ENCODE measurements around the gene ABCC6. TPM values are rescaled to one million over a fixed set of nuclear protein-coding genes. Genes with fewer than 3 reads are reported as not detected.

The ABCC6 gene
- total RNA-seq, 1 experiment from 2014 or later, result 2.7 TPM

DNA sequence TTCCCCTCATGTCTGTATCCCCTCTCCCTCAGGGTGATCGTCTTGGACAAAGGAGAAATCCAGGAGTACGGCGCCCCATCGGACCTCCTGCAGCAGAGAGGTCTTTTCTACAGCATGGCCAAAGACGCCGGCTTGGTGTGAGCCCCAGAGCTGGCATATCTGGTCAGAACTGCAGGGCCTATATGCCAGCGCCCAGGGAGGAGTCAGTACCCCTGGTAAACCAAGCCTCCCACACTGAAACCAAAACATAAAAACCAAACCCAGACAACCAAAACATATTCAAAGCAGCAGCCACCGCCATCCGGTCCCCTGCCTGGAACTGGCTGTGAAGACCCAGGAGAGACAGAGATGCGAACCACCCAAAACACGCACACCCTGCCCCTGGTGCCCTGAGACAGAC lies 82.2 kb downstream of the ABCC6 start (continued):
- no peak for TF ChIP-seq POLR2AphosphoS5 (IDR thresholded peaks at IDR 0.05; ENCODE audit: low read depth, low read length)
- TF ChIP-seq, protein P1, sequence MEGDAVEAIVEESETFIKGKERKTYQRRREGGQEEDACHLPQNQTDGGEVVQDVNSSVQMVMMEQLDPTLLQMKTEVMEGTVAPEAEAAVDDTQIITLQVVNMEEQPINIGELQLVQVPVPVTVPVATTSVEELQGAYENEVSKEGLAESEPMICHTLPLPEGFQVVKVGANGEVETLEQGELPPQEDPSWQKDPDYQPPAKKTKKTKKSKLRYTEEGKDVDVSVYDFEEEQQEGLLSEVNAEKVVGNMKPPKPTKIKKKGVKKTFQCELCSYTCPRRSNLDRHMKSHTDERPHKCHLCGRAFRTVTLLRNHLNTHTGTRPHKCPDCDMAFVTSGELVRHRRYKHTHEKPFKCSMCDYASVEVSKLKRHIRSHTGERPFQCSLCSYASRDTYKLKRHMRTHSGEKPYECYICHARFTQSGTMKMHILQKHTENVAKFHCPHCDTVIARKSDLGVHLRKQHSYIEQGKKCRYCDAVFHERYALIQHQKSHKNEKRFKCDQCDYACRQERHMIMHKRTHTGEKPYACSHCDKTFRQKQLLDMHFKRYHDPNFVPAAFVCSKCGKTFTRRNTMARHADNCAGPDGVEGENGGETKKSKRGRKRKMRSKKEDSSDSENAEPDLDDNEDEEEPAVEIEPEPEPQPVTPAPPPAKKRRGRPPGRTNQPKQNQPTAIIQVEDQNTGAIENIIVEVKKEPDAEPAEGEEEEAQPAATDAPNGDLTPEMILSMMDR (IDR thresholded peaks at IDR 0.05 in 2 of 3, conservative IDR thresholded peaks at IDR 0.05 in 1 of 3; ENCODE audit: borderline replicate concordance in 1 of 3, insufficient read depth in 1 of 3, low read depth in 2 of 3, low read length in 2 of 3), result no peak
- no peak for TF ChIP-seq ZFX (IDR thresholded peaks at IDR 0.05)
- no peak for TF ChIP-seq EZH2phosphoT487 (IDR thresholded peaks at IDR 0.05; ENCODE audit: borderline replicate concordance)
- no peak for TF ChIP-seq TCF7L2 (IDR thresholded peaks at IDR 0.05; ENCODE audit: borderline replicate concordance, extremely low read depth, insufficient read depth, insufficient read length)
- TF ChIP-seq YY1 (IDR thresholded peaks at IDR 0.05; ENCODE audit: extremely low read depth, insufficient replicate concordance, low read depth, low read length), result no peak
- TF ChIP-seq JUND (IDR thresholded peaks at IDR 0.05), result no peak
- TF ChIP-seq, protein P2, sequence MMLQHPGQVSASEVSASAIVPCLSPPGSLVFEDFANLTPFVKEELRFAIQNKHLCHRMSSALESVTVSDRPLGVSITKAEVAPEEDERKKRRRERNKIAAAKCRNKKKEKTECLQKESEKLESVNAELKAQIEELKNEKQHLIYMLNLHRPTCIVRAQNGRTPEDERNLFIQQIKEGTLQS (IDR thresholded peaks at IDR 0.05), result no peak
- no peak for TF ChIP-seq RAD21 (IDR thresholded peaks at IDR 0.05; ENCODE audit: low read depth)
- TF ChIP-seq SIN3A (IDR thresholded peaks at IDR 0.05; ENCODE audit: low read depth), result no peak
- TF ChIP-seq SP1 (IDR thresholded peaks at IDR 0.05; ENCODE audit: low read depth), result no peak

DNA sequence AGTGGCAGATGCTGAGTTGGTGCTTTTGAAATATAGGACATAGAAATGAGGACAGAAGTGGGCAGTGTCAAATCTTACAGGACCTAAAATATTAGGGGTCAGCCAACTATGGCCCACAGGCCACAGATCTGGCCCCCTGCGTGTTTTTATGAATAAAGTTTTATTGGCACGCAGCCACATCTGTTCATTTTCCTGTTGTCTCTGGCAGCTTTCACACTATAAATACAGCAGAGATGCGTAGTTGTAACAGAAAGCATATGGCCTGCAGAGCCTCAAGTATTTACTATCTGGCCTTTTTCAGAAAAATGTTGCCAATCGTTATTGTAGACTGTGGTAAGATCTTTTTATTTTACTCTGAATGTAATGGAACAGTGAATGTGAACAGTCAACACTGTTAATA lies 82.8 kb downstream of the ABCC6 start:
- no peak overlapping the region for H2AFZ ChIP-seq (ENCODE audit: low read depth, low read length, poor library complexity, severe bottlenecking)
- POLR2A ChIA-PET, result no interaction called here
- DNase-seq (ENCODE audit: low read depth, low spot score) (no peak), ATAC-seq (no peak)
- H3K4me1 ChIP-seq (ENCODE audit: control insufficient read depth in 1 of 2, insufficient read depth in 2 of 2, low read length in 2 of 2), result peaks cover 0 to 8% of the 10 kb centered on the region in 2 experiments; a peak in 1 of 4 replicates
- no peaks in the 10 kb centered on the region for H3K9me3 ChIP-seq (ENCODE audit: control insufficient read depth in 1 of 2, insufficient read depth in 1 of 2, low read depth in 1 of 2, low read length in 2 of 2)
- H3K9ac ChIP-seq (ENCODE audit: low read length), result no peak overlapping the region
- CTCF ChIA-PET, result no interaction called here
- no TSS peak for BruUV-seq (replicated peaks)
- H3K4me2 ChIP-seq (ENCODE audit: low read length), result no peak overlapping the region
- peaks cover 38 to 55% of the 10 kb centered on the region in 2 experiments for H3K36me3 ChIP-seq (ENCODE audit: control insufficient read depth in 1 of 2, insufficient read depth in 2 of 2, low read length in 2 of 2)
- H3K79me2 ChIP-seq (ENCODE audit: insufficient read depth, low read length), result no peaks in the 10 kb centered on the region; the same call in 1 of the 2 replicates
- RAD21 ChIA-PET (ENCODE audit: low non-redundant PET in 1 of 2, low total read pairs in 2 of 2, uncharacterized antibody in 2 of 2, unreplicated experiment in 2 of 2), result no interaction called here
- TF ChIP-seq EZH2 (IDR thresholded peaks at IDR 0.05), result no peak
- no peak for TF ChIP-seq SP1 (IDR thresholded peaks at IDR 0.05; ENCODE audit: low read depth)
- TF ChIP-seq, protein P1 (IDR thresholded peaks at IDR 0.05 in 2 of 3, conservative IDR thresholded peaks at IDR 0.05 in 1 of 3; ENCODE audit: borderline replicate concordance in 1 of 3, insufficient read depth in 1 of 3, low read depth in 2 of 3, low read length in 2 of 3), result no peak
- TF ChIP-seq ELF1 (IDR thresholded peaks at IDR 0.05; ENCODE audit: borderline replicate concordance, low read depth), result no peak
- TF ChIP-seq ZNF274 (IDR thresholded peaks at IDR 0.05; ENCODE audit: low read depth, low read length), result no peak
- no peaks in the 10 kb centered on the region for H3K27me3 ChIP-seq (ENCODE audit: insufficient read depth, low read length)
- intact Hi-C loops (cut with micrococcal nuclease), result no loop called here
- no peak overlapping the region for H3K27ac ChIP-seq (ENCODE audit: low read depth, low read length)
- H3K4me3 ChIP-seq (replicated peaks in 1 of 2; ENCODE audit: low read depth in 1 of 2, low read length in 2 of 2), result no peak overlapping the region
- H3K9me2 ChIP-seq (ENCODE audit: insufficient read depth), result no peaks in the 10 kb centered on the region
- H4K20me1 ChIP-seq (ENCODE audit: insufficient read depth), result no peaks in the 10 kb centered on the region

Data from HCT116 (cell line).